Measurements from ENCODE around the gene NLK. TPM values are rescaled to one million over a fixed set of nuclear protein-coding genes. Genes with fewer than 3 reads are reported as not detected.
"Not testable (repeated sequence)": the region's sequence is repeated elsewhere in the genome, so short reads cannot be mapped to it uniquely, and the experiment has no call there.

The NLK gene
- total and polyA plus RNA-seq, 4 experiments from 2014 or later = 1.2 to 14.0 (median 7.8) TPM

DNA sequence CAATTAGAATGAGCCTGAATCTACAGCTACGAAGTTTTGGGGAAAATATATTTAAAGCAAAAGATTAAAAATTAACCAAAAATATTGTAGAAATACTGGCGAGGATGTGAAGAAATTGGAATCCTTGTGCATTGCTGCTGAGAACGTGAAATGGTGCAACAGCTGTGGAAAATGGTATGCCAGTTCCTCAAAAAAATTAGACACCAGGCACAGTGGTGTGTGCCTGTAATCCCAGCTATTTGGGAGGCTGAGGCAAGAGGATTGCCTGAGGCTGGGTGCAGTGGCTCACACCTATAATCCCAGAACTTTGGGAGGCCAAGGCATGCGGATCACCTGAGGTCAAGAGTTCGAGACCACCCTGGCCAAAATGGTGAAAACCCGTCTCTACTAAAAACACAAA lies 156.6 kb downstream of the NLK start:
- POLR2A ChIA-PET (ENCODE audit: partially characterized antibody) = no interaction called here

DNA sequence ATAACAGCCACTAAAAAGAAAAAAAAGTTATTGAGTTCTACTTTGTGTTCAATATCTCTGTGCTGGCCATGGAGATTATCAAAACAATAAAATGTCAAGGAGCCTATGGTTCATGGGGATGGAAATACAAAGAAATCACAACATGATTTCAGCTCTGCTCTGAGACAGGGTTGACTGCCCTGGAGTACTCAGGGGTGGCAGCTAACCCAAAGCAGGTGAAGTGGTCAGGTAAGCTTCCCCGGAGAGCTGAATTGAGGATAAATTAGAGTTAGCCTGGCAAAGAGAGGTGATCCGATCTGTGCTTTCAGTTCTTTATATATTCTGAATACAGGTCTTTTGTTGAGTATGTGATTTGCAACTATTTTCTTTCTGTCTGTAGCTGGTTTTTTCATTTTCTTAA lies 157.3 kb downstream of the NLK start:
- H3K4me1 Mint-ChIP-seq = peaks cover 0 to 3% (median 0%) of the 10 kb centered on the region in 4 donors
- Histone ChIP-seq H3K27ac (ENCODE audit: low read depth, low read length) (no peak overlapping the region), H3K4me3 (ENCODE audit: low read length in 2 of 2) (no peak overlapping the region), H3K27me3 (ENCODE audit: insufficient read depth, low read length) (no peaks in the 10 kb centered on the region), H3K9me3 (ENCODE audit: control insufficient read depth in 1 of 2, low read length in 2 of 2) (no peaks in the 10 kb centered on the region), H3K4me1 (ENCODE audit: insufficient read depth, low read length) (no peaks in the 10 kb centered on the region), H3K36me3 (ENCODE audit: insufficient read depth, low read length) (no peaks in the 10 kb centered on the region)
- H3K27ac Mint-ChIP-seq = no peak overlapping the region
- peaks cover under 1 to 6% of the 10 kb centered on the region in 2 donors for H3K27me3 Mint-ChIP-seq
- H3K9me3 Mint-ChIP-seq = peaks cover 0 to 2% (median 0%) of the 10 kb centered on the region in 8 donors
- H3K36me3 Mint-ChIP-seq = peaks cover 6 to 14% of the 10 kb centered on the region in 2 donors
- intact Hi-C loops (cut with micrococcal nuclease) = no loop called here
- POLR2A ChIA-PET (ENCODE audit: partially characterized antibody) = no interaction called here
- DNase-seq = no peak
- H3K4me3 Mint-ChIP-seq = no peak overlapping the region
- CTCF ChIA-PET (ENCODE audit: partially characterized antibody) = interaction anchor here (1.3 kb wide), 1 partner anchor 32 kb away, joined by 7 read pairs; no protein-coding TSS in a partner anchor

More for the DNA sequence above, 156.6 kb downstream of the NLK start:
- Histone ChIP-seq H3K9me3 (ENCODE audit: control insufficient read depth in 1 of 2, low read length in 2 of 2) (no peaks in the 10 kb centered on the region), H3K27me3 (ENCODE audit: insufficient read depth, low read length) (no peaks in the 10 kb centered on the region), H3K4me1 (ENCODE audit: insufficient read depth, low read length) (no peaks in the 10 kb centered on the region), H3K27ac (ENCODE audit: low read depth, low read length) (no peak overlapping the region), H3K4me3 (ENCODE audit: low read length in 2 of 2) (no peak overlapping the region), H3K36me3 (ENCODE audit: insufficient read depth, low read length) (no peaks in the 10 kb centered on the region)
- H3K27ac Mint-ChIP-seq = no peak overlapping the region
- H3K4me1 Mint-ChIP-seq = peaks cover 0 to 3% (median 0%) of the 10 kb centered on the region in 4 donors
- intact Hi-C loops (cut with micrococcal nuclease) = no loop called here
- peaks cover 0 to 2% (median 0%) of the 10 kb centered on the region in 8 donors for H3K9me3 Mint-ChIP-seq
- CTCF ChIA-PET (ENCODE audit: partially characterized antibody) = interaction anchor here (1.3 kb wide), 1 partner anchor 33 kb away, joined by 7 read pairs; no protein-coding TSS in a partner anchor
- H3K27me3 Mint-ChIP-seq = peaks cover 0 to under 1% of the 10 kb centered on the region in 2 donors
- no peak overlapping the region for H3K4me3 Mint-ChIP-seq
- DNase-seq = no peak
- peaks cover 9 to 14% of the 10 kb centered on the region in 2 donors for H3K36me3 Mint-ChIP-seq

DNA sequence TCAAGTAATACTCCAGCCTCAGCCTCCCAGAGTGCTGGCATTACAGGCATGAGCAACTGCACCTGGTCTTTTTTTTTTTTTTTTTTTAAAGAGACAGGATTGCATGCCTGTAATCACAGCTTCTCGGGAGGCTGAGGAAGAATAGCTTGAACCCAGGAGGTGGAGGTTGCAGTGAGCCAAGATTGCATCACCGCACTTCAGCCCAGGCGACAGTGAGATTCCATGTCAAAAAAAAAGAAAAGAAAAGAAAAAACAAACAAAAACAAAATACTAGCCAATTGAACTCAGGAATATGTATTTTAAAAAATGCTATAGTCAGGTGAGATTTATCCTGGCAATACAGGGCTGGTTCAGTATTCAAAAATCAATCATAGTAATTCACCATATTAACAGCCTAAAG lies 158.8 kb downstream of the NLK start:
- Histone ChIP-seq H3K27ac (ENCODE audit: low read depth, low read length) (no peak overlapping the region), H3K36me3 (ENCODE audit: insufficient read depth, low read length) (no peaks in the 10 kb centered on the region), H3K4me3 (ENCODE audit: low read length in 2 of 2) (no peak overlapping the region), H3K4me1 (ENCODE audit: insufficient read depth, low read length) (no peaks in the 10 kb centered on the region), H3K27me3 (ENCODE audit: insufficient read depth, low read length) (no peaks in the 10 kb centered on the region), H3K9me3 (ENCODE audit: control insufficient read depth in 1 of 2, low read length in 2 of 2) (no peaks in the 10 kb centered on the region)
- Mint-ChIP-seq H3K4me1 (no peaks in the 10 kb centered on the region), H3K9me3 (no peaks in the 10 kb centered on the region), H3K27ac (no peak overlapping the region), H3K27me3 (peaks cover 5 to 11% of the 10 kb centered on the region in 2 donors), H3K36me3 (peaks cover 2 to 14% of the 10 kb centered on the region in 2 donors), H3K4me3 (no peak overlapping the region)
- POLR2A ChIA-PET (ENCODE audit: partially characterized antibody) = no interaction called here
- intact Hi-C loops (cut with micrococcal nuclease) = no loop called here
- no peak for DNase-seq
- CTCF ChIA-PET (ENCODE audit: partially characterized antibody) = no interaction called here

DNA sequence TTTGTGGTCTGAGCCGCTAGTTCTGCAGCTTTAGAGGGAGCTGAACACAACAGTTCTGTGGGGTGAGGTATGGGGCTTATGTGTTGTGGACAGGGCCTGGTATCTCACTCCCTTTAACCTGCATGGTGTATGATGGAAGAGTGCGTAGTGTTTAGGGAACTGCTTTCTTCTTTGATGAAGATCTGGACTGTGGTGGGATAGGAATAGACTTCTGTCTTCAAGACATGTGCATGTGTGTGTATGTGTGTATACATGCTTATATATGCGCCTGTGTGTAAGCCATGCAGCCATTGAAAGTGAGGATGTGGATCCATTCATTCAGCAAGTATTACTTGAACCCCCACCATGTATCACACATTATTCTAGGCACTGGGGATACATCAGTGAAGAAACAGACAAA lies 161.8 kb downstream of the NLK start:
- H3K27ac Mint-ChIP-seq = no peak overlapping the region
- no peak overlapping the region for H3K4me3 Mint-ChIP-seq
- ChIA-PET POLR2A (ENCODE audit: partially characterized antibody) (no interaction called here), CTCF (ENCODE audit: partially characterized antibody) (no interaction called here)
- Histone ChIP-seq H3K4me1 (ENCODE audit: insufficient read depth, low read length) (no peaks in the 10 kb centered on the region), H3K27ac (ENCODE audit: low read depth, low read length) (no peak overlapping the region), H3K27me3 (ENCODE audit: insufficient read depth, low read length) (no peaks in the 10 kb centered on the region), H3K4me3 (ENCODE audit: low read length in 2 of 2) (no peak overlapping the region), H3K36me3 (ENCODE audit: insufficient read depth, low read length) (no peaks in the 10 kb centered on the region), H3K9me3 (ENCODE audit: control insufficient read depth in 1 of 2, low read length in 2 of 2) (no peaks in the 10 kb centered on the region)
- peaks cover 7 to 14% of the 10 kb centered on the region in 2 donors for H3K27me3 Mint-ChIP-seq
- H3K9me3 Mint-ChIP-seq = no peaks in the 10 kb centered on the region
- intact Hi-C loops (cut with micrococcal nuclease) = no loop called here
- no peaks in the 10 kb centered on the region for H3K36me3 Mint-ChIP-seq
- DNase-seq = no peak
- no peaks in the 10 kb centered on the region for H3K4me1 Mint-ChIP-seq

DNA sequence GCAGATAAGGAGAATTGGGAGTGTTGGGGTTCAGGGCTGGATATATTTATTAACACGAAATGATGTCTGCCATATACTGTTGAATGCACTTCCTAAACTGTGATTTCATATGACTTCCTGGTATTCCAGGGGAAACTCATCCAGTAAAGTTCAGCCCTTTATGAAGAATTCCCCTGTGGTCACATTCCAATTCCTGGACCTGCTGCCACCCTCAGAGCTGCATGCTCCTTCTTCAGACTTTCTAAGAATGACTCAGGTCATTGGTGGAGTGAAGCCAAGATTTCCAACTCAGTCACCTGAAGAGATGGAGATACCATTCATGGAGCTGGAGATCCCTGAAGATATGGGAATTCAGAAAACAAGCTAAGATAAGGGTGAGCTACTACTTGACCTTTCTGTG lies 162.3 kb downstream of the NLK start:
- Histone ChIP-seq H3K27ac (ENCODE audit: low read depth, low read length) (no peak overlapping the region), H3K27me3 (ENCODE audit: insufficient read depth, low read length) (no peaks in the 10 kb centered on the region), H3K4me1 (ENCODE audit: insufficient read depth, low read length) (no peaks in the 10 kb centered on the region), H3K9me3 (ENCODE audit: control insufficient read depth in 1 of 2, low read length in 2 of 2) (no peaks in the 10 kb centered on the region), H3K36me3 (ENCODE audit: insufficient read depth, low read length) (no peaks in the 10 kb centered on the region), H3K4me3 (ENCODE audit: low read length in 2 of 2) (no peak overlapping the region)
- H3K27me3 Mint-ChIP-seq = peaks cover 7 to 17% of the 10 kb centered on the region in 2 donors
- H3K36me3 Mint-ChIP-seq = peaks cover 0 to 4% of the 10 kb centered on the region in 2 donors
- intact Hi-C loops (cut with micrococcal nuclease) = no loop called here
- ChIA-PET POLR2A (ENCODE audit: partially characterized antibody) (no interaction called here), CTCF (ENCODE audit: partially characterized antibody) (no interaction called here)
- H3K4me1 Mint-ChIP-seq = no peaks in the 10 kb centered on the region
- no peak for DNase-seq
- no peak overlapping the region for H3K4me3 Mint-ChIP-seq
- H3K27ac Mint-ChIP-seq = no peak overlapping the region
- H3K9me3 Mint-ChIP-seq = no peaks in the 10 kb centered on the region

DNA sequence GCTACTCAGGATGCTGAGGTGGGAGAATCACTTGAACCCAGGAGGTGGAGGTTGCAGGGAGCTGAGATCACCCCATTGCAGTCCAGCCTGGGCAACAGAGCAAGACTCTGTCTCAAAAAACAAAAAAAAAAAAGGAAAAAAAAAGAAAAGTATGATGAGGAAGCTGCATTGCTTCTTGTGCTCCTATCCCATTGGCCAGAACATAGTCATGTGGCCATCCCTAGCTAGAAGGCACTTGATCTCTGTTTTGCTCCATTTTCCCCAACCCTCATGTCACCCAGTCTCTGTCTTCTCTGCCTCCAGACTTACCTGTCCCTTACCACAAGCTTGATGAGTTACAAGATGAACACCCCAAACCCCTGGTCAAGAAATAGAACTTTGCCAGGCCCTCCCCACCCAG lies 163.8 kb downstream of the NLK start:
- peaks cover 7 to 17% of the 10 kb centered on the region in 2 donors for H3K27me3 Mint-ChIP-seq
- H3K4me1 Mint-ChIP-seq = no peaks in the 10 kb centered on the region
- H3K9me3 Mint-ChIP-seq = peaks cover 0 to 4% (median 1%) of the 10 kb centered on the region in 8 donors
- peaks cover 0 to 9% of the 10 kb centered on the region in 2 donors for H3K36me3 Mint-ChIP-seq
- H3K4me3 ChIP-seq (ENCODE audit: low read length in 2 of 2) = no peak overlapping the region
- H3K27me3 ChIP-seq (ENCODE audit: insufficient read depth, low read length) = no peaks in the 10 kb centered on the region
- no peaks in the 10 kb centered on the region for H3K4me1 ChIP-seq (ENCODE audit: insufficient read depth, low read length)
- no peaks in the 10 kb centered on the region for H3K36me3 ChIP-seq (ENCODE audit: insufficient read depth, low read length)
- no peak overlapping the region for H3K4me3 Mint-ChIP-seq
- intact Hi-C loops (cut with micrococcal nuclease) = no loop called here
- POLR2A ChIA-PET (ENCODE audit: partially characterized antibody) = no interaction called here
- CTCF ChIA-PET (ENCODE audit: partially characterized antibody) = no interaction called here
- peak overlapping the region in 1 of 7 donors; percentile 13 for H3K27ac Mint-ChIP-seq
- no peak overlapping the region for H3K27ac ChIP-seq (ENCODE audit: low read depth, low read length)
- H3K9me3 ChIP-seq (ENCODE audit: control insufficient read depth in 1 of 2, low read length in 2 of 2) = no peaks in the 10 kb centered on the region
- no peak for DNase-seq

DNA sequence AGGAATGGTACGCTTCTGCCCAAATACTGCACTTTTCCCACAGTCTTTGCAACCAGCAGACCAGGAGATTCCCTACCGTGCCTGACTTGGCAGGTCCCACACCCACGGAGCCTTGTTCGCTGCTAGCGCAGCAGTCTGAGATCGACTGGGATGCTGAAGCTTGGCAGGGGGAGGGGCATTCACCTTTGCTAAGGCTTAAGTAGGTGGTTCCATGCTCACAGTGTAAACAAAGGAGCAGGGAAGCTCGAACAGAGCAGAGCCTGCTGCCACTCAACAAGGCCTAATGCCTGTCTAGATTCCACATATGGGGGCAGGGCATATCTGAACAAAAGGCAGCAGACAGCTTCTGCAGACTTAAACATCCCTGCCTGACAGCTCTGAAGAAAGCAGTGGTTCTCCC lies 169.3 kb downstream of the NLK start:
- intact Hi-C loops (cut with micrococcal nuclease) = no loop called here
- CTCF ChIA-PET (ENCODE audit: partially characterized antibody) = no interaction called here
- H3K36me3 ChIP-seq (ENCODE audit: insufficient read depth, low read length) = no peaks in the 10 kb centered on the region
- no peak overlapping the region for H3K27ac ChIP-seq (ENCODE audit: low read depth, low read length)
- DNase-seq = no peak
- H3K9me3 Mint-ChIP-seq = peaks cover 0 to 6% (median 2%) of the 10 kb centered on the region in 8 donors
- H3K4me1 Mint-ChIP-seq = peaks cover 0 to 4% (median 4%) of the 10 kb centered on the region in 4 donors
- peaks cover 1 to 3% of the 10 kb centered on the region in 2 donors for H3K27me3 Mint-ChIP-seq
- H3K36me3 Mint-ChIP-seq = peaks cover 0 to 9% of the 10 kb centered on the region in 2 donors
- H3K4me1 ChIP-seq (ENCODE audit: insufficient read depth, low read length) = no peaks in the 10 kb centered on the region
- H3K9me3 ChIP-seq (ENCODE audit: control insufficient read depth in 1 of 2, low read length in 2 of 2) = no peaks in the 10 kb centered on the region
- H3K4me3 ChIP-seq (ENCODE audit: low read length in 2 of 2) = no peak overlapping the region
- no peaks in the 10 kb centered on the region for H3K27me3 ChIP-seq (ENCODE audit: insufficient read depth, low read length)
- no peak overlapping the region for H3K4me3 Mint-ChIP-seq
- no peak overlapping the region for H3K27ac Mint-ChIP-seq
- POLR2A ChIA-PET (ENCODE audit: partially characterized antibody) = no interaction called here

DNA sequence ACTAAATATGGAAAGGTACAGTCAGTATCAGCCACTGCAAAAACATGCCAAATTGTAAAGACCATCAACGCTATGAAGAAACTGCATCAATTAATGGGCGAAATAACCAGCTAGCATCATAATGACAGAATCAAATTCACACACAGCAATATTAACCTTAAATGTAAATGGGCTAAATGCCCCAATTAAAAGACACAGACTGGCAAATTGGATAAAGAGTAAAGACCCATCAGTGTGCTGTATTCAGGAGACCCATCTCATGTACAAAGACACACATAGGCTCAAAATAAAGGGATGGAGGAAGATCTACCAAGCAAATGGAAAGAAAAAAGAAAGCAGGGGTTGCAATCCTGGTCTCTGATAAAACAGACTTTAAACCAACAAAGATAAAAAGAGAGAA lies 171.1 kb downstream of the NLK start:
- CTCF ChIA-PET (ENCODE audit: partially characterized antibody) = not testable (repeated sequence)

More for the DNA sequence above, 171.1 kb downstream of the NLK start:
- H3K4me3 Mint-ChIP-seq; DNase-seq; H3K27me3 ChIP-seq (ENCODE audit: insufficient read depth, low read length); POLR2A ChIA-PET (ENCODE audit: partially characterized antibody); H3K36me3 Mint-ChIP-seq; H3K36me3 ChIP-seq (ENCODE audit: insufficient read depth, low read length); H3K9me3 Mint-ChIP-seq; intact Hi-C loops (cut with micrococcal nuclease); H3K4me1 ChIP-seq (ENCODE audit: insufficient read depth, low read length); H3K27ac Mint-ChIP-seq; H3K4me3 ChIP-seq (ENCODE audit: low read length in 2 of 2); H3K9me3 ChIP-seq (ENCODE audit: control insufficient read depth in 1 of 2, low read length in 2 of 2); H3K27ac ChIP-seq (ENCODE audit: low read depth, low read length); H3K4me1 Mint-ChIP-seq; H3K27me3 Mint-ChIP-seq: not testable (repeated sequence)

Measured in CD4-positive, alpha-beta memory T cell (primary cell).